Fibroblast of pulmonary artery (primary cell): ENCODE data around the gene WDR62.
A peak's percentile ranks its signal among the peaks of the same experiment; 100 is the strongest.

Experiments used
- DNase-seq: peaks from one replicate; pipeline ENCODE4 v3.0.0-alpha.2; 2010; ENCODE audit warnings: low read depth
- H3K4me3 ChIP-seq: replicated peaks from 2 replicates; pipeline ENCODE4 v1.5.1; 2011; ENCODE audit warnings: low read depth, mild to moderate bottlenecking, control low read depth, low read length, moderate library complexity
- CTCF ChIP-seq: IDR thresholded peaks from 2 replicates; pipeline ENCODE4 v1.5.1; 2011; ENCODE audit warnings: mild to moderate bottlenecking, control low read depth, low read length, inconsistent platforms; ENCODE audit errors: missing control alignments

WDR62 gene

GRCh38 chr19:36041831-36042230 is 12.9 kb upstream of the WDR62 start:
- no peak overlapping the region for H3K4me3 ChIP-seq
- no peak for TF ChIP-seq CTCF
- DNase-seq, result peak; percentile 96

- H3K4me3 ChIP-seq, result no peak overlapping the region
- no peak for TF ChIP-seq CTCF
- DNase-seq, result no peak
These were observed 10.7 kb upstream of the WDR62 start for GRCh38 chr19:36043952-36044351.

- no peak for TF ChIP-seq CTCF
- DNase-seq, result peak; percentile 72
- no peak overlapping the region for H3K4me3 ChIP-seq
These were observed 8.2 kb upstream of the WDR62 start for GRCh38 chr19:36046443-36047050.

GRCh38 chr19:36047835-36048234 is 6.9 kb upstream of the WDR62 start:
- no peak for TF ChIP-seq CTCF
- no peak overlapping the region for H3K4me3 ChIP-seq
- no peak for DNase-seq

- H3K4me3 ChIP-seq, result no peak overlapping the region
- TF ChIP-seq CTCF, result no peak
- no peak for DNase-seq
These were observed 5.5 kb upstream of the WDR62 start for GRCh38 chr19:36049080-36049698.

GRCh38 chr19:36051236-36051635 is 3.5 kb upstream of the WDR62 start:
- DNase-seq, result no peak
- TF ChIP-seq CTCF, result peak; percentile 29
- H3K4me3 ChIP-seq, result no peak overlapping the region

GRCh38 chr19:36051637-36052036 is 3.1 kb upstream of the WDR62 start:
- no peak overlapping the region for H3K4me3 ChIP-seq
- no peak for TF ChIP-seq CTCF
- no peak for DNase-seq
